Trophoblast cell (in vitro differentiated cells and primary cell): Measurements from ENCODE around the gene NRXN3.

Experiments used
- DNase-seq, 2 donors: peaks; one replicate each; pipeline ENCODE4 v3.0.0-alpha.2; 2016
- H2AFZ ChIP-seq: 2 replicates; pipeline ENCODE4 v1.6.1; 2013; ENCODE audit warnings: low read length, moderate library complexity, mild to moderate bottlenecking; ENCODE audit not compliant: insufficient read depth, poor library complexity
- H2AK5ac ChIP-seq: 2 replicates; pipeline ENCODE4 v1.6.1; 2013; ENCODE audit warnings: mild to moderate bottlenecking, low read length
- H2BK120ac ChIP-seq: 2 replicates; pipeline ENCODE4 v1.6.1; 2013; ENCODE audit warnings: low read length, mild to moderate bottlenecking, moderate library complexity; ENCODE audit not compliant: insufficient read depth, poor library complexity
- H2BK12ac ChIP-seq: 2 replicates; pipeline ENCODE4 v1.6.1; 2013; ENCODE audit warnings: mild to moderate bottlenecking, low read length, moderate library complexity
- H2BK5ac ChIP-seq: 2 replicates; pipeline ENCODE4 v1.6.1; 2013; ENCODE audit warnings: low read length, low read depth, moderate library complexity, mild to moderate bottlenecking; ENCODE audit not compliant: poor library complexity
- H3K14ac ChIP-seq: 2 replicates; pipeline ENCODE4 v1.6.1; 2013; ENCODE audit warnings: mild to moderate bottlenecking, low read length
- H3K18ac ChIP-seq: 2 replicates; pipeline ENCODE4 v1.6.1; 2013; ENCODE audit warnings: mild to moderate bottlenecking, low read length
- H3K23ac ChIP-seq: 2 replicates; pipeline ENCODE4 v1.6.1; 2013; ENCODE audit warnings: low read length
- H3K27ac ChIP-seq: 2 replicates; pipeline ENCODE4 v1.5.1; 2013; ENCODE audit warnings: low read depth, mild to moderate bottlenecking, inconsistent platforms, low read length, moderate library complexity
- H3K27me3 ChIP-seq: 2 replicates; pipeline ENCODE4 v1.6.1; 2013; ENCODE audit warnings: inconsistent platforms, mild to moderate bottlenecking, low read length, moderate library complexity; ENCODE audit not compliant: insufficient read depth
- H3K36me3 ChIP-seq, 2 experiments: 1 replicate in 1 of 2; 2 replicates in 1 of 2; pipeline ENCODE4 v1.6.1; 2013; ENCODE audit warnings: low read length in 2 of 2, mild to moderate bottlenecking in 2 of 2, moderate library complexity in 1 of 2; ENCODE audit not compliant: insufficient read depth in 2 of 2, control insufficient read depth in 1 of 2
- H3K4ac ChIP-seq: 2 replicates; pipeline ENCODE4 v1.6.1; 2013; ENCODE audit warnings: low read depth, mild to moderate bottlenecking, low read length, moderate library complexity
- H3K4me1 ChIP-seq, 2 experiments: 1 replicate in 1 of 2; 2 replicates in 1 of 2; pipeline ENCODE4 v1.6.1; 2013; ENCODE audit warnings: low read length in 2 of 2, mild to moderate bottlenecking in 2 of 2, moderate library complexity in 1 of 2; ENCODE audit not compliant: insufficient read depth in 2 of 2, control insufficient read depth in 1 of 2
- H3K4me2 ChIP-seq: 2 replicates; pipeline ENCODE4 v1.6.1; 2013; ENCODE audit warnings: inconsistent platforms, mild to moderate bottlenecking, low read length, moderate library complexity
- H3K4me3 ChIP-seq: 2 replicates; pipeline ENCODE4 v1.5.1; 2013; ENCODE audit warnings: mild to moderate bottlenecking, low read depth, low read length, inconsistent platforms
- H3K79me1 ChIP-seq: one replicate; pipeline ENCODE4 v1.6.1; 2013; ENCODE audit warnings: low read length
- H3K79me2 ChIP-seq: 2 replicates; pipeline ENCODE4 v1.6.1; 2013; ENCODE audit warnings: low read length, mild to moderate bottlenecking; ENCODE audit not compliant: control insufficient read depth, insufficient read depth, poor library complexity
- H3K9ac ChIP-seq: 2 replicates; pipeline ENCODE4 v1.6.1; 2013; ENCODE audit warnings: mild to moderate bottlenecking, low read length
- H3K9me3 ChIP-seq: 2 replicates; pipeline ENCODE4 v1.6.1; 2013; ENCODE audit warnings: low read depth, mild to moderate bottlenecking, control low read depth, inconsistent platforms, low read length; ENCODE audit not compliant: insufficient read depth
- H4K12ac ChIP-seq: 2 replicates; pipeline ENCODE4 v1.6.1; 2013; ENCODE audit warnings: low read depth, mild to moderate bottlenecking, low read length, moderate library complexity
- H4K8ac ChIP-seq: 2 replicates; pipeline ENCODE4 v1.6.1; 2013; ENCODE audit warnings: low read depth, mild to moderate bottlenecking, low read length, moderate library complexity
- H4K91ac ChIP-seq: one replicate; pipeline ENCODE4 v1.6.1; 2013; ENCODE audit warnings: low read depth, mild to moderate bottlenecking, low read length, moderate library complexity
- WGBS: extraction: QIAGEN DNeasy Blood & Tissue Kit; methylation state at CpG from one replicate; pipeline ENCODE4 v1.1.7; 2013; ENCODE audit warnings: missing lambda C conversion rate; ENCODE audit not compliant: insufficient read length, insufficient coverage; ENCODE audit errors: extremely low coverage; 5-methylcytosine and 5-hydroxymethylcytosine counted together

The NRXN3 gene

GRCh38 chr14:79656496-79656895, 1486.3 kb downstream of the NRXN3 start:
- Histone ChIP-seq H3K4me2 (no peak overlapping the region), H4K91ac (no peak overlapping the region), H3K14ac (no peak overlapping the region), H3K9me3 (no peaks in the 10 kb centered on the region), H3K23ac (no peak overlapping the region), H2BK5ac (no peak overlapping the region), H2AK5ac (no peak overlapping the region), H2AFZ (no peak overlapping the region), H3K4me3 (no peak overlapping the region), H3K18ac (no peak overlapping the region), H3K27me3 (no peaks in the 10 kb centered on the region), H3K27ac (no peak overlapping the region), H2BK120ac (no peak overlapping the region), H3K4ac (no peak overlapping the region), H3K79me1 (no peaks in the 10 kb centered on the region), H4K12ac (no peak overlapping the region), H2BK12ac (no peak overlapping the region), H3K36me3 (no peaks in the 10 kb centered on the region), H3K79me2 (no peaks in the 10 kb centered on the region), H4K8ac (no peak overlapping the region), H3K9ac (no peak overlapping the region), H3K4me1 (no peaks in the 10 kb centered on the region)
- no CpG with 5 or more reads among the region's 7 CpGs for WGBS
- no peak for DNase-seq

GRCh38 chr14:79658221-79658620, 1488.0 kb downstream of the NRXN3 start:
- H3K14ac ChIP-seq: no peak overlapping the region
- no peak overlapping the region for H3K27ac ChIP-seq
- H3K4ac ChIP-seq: no peak overlapping the region

GRCh38 chr14:79658769-79659168, 1488.6 kb downstream of the NRXN3 start:
- Histone ChIP-seq H4K8ac (no peak overlapping the region), H3K14ac (no peak overlapping the region), H4K12ac (no peak overlapping the region), H2BK5ac (no peak overlapping the region), H3K79me1 (no peaks in the 10 kb centered on the region), H3K9ac (no peak overlapping the region), H3K36me3 (no peaks in the 10 kb centered on the region), H3K27ac (no peak overlapping the region), H3K79me2 (no peaks in the 10 kb centered on the region), H3K9me3 (no peaks in the 10 kb centered on the region), H4K91ac (no peak overlapping the region), H2AK5ac (no peak overlapping the region), H2BK12ac (no peak overlapping the region), H3K4ac (no peak overlapping the region), H3K18ac (no peak overlapping the region), H3K4me2 (no peak overlapping the region), H3K23ac (no peak overlapping the region), H3K4me1 (no peaks in the 10 kb centered on the region), H3K27me3 (no peaks in the 10 kb centered on the region), H3K4me3 (no peak overlapping the region), H2BK120ac (no peak overlapping the region), H2AFZ (no peak overlapping the region)
- WGBS: no CpG with 5 or more reads among the region's 4 CpGs
- DNase-seq: no peak

More at GRCh38 chr14:79658221-79658620, 1488.0 kb downstream of the NRXN3 start:
- no peak overlapping the region for H3K4me2 ChIP-seq
- H3K79me2 ChIP-seq: no peaks in the 10 kb centered on the region
- WGBS: no CpG with 5 or more reads among the region's 5 CpGs
- no peak overlapping the region for H2BK120ac ChIP-seq
- H3K4me3 ChIP-seq: no peak overlapping the region
- no peaks in the 10 kb centered on the region for H3K79me1 ChIP-seq
- H4K12ac ChIP-seq: no peak overlapping the region
- H3K4me1 ChIP-seq: no peaks in the 10 kb centered on the region
- no peak overlapping the region for H2AK5ac ChIP-seq
- no peak overlapping the region for H2BK5ac ChIP-seq
- H4K8ac ChIP-seq: no peak overlapping the region
- no peak overlapping the region for H3K9ac ChIP-seq
- H3K27me3 ChIP-seq: no peaks in the 10 kb centered on the region
- no peak overlapping the region for H2BK12ac ChIP-seq
- DNase-seq: no peak
- no peak overlapping the region for H3K23ac ChIP-seq
- no peak overlapping the region for H3K18ac ChIP-seq
- H2AFZ ChIP-seq: no peak overlapping the region
- H3K9me3 ChIP-seq: no peaks in the 10 kb centered on the region
- H4K91ac ChIP-seq: no peak overlapping the region
- H3K36me3 ChIP-seq: no peaks in the 10 kb centered on the region

- no peak overlapping the region for H2BK12ac ChIP-seq
- DNase-seq: no peak
- H4K8ac ChIP-seq: no peak overlapping the region
- peaks cover 0 to 2% of the 10 kb centered on the region in 2 experiments for H3K4me1 ChIP-seq
- H4K91ac ChIP-seq: no peak overlapping the region
- no CpG with 5 or more reads among the region's 7 CpGs for WGBS
- H3K4me3 ChIP-seq: no peak overlapping the region
- no peak overlapping the region for H2BK120ac ChIP-seq
- no peaks in the 10 kb centered on the region for H3K36me3 ChIP-seq
- no peak overlapping the region for H4K12ac ChIP-seq
- H3K27me3 ChIP-seq: no peaks in the 10 kb centered on the region
- H3K18ac ChIP-seq: no peak overlapping the region
- H3K79me2 ChIP-seq: no peaks in the 10 kb centered on the region
- no peak overlapping the region for H3K27ac ChIP-seq
- no peak overlapping the region for H2BK5ac ChIP-seq
- no peaks in the 10 kb centered on the region for H3K9me3 ChIP-seq
- H3K79me1 ChIP-seq: peaks cover 2% of the 10 kb centered on the region
- H3K4ac ChIP-seq: no peak overlapping the region
- no peak overlapping the region for H3K9ac ChIP-seq
- H3K23ac ChIP-seq: no peak overlapping the region
- H3K14ac ChIP-seq: no peak overlapping the region
- H2AK5ac ChIP-seq: no peak overlapping the region
- H3K4me2 ChIP-seq: no peak overlapping the region
- no peak overlapping the region for H2AFZ ChIP-seq
Observed at GRCh38 chr14:79660053-79660939, 1490.1 kb downstream of the NRXN3 start.
